GM19193 (cell line): ENCODE data around the gene HBA2.
"Not testable (repeated sequence)": the region's sequence is repeated elsewhere in the genome, so short reads cannot be mapped to it uniquely, and the experiment has no call there.

Source experiments
- POLR2A ChIP-seq: IDR thresholded peaks from 4 replicates; pipeline ENCODE4 v1.6.1; 2011; ENCODE audit not compliant: insufficient read depth, insufficient read length; ENCODE audit errors: extremely low read depth

Gene HBA2

GRCh38 chr16:170788-171187, 1.9 kb upstream of the HBA2 start:
- TF ChIP-seq POLR2A = no peak

- TF ChIP-seq POLR2A = no peak
Measured at GRCh38 chr16:175011-175949, 2.6 kb downstream of the HBA2 start.

GRCh38 chr16:176477-177382, 4.1 kb downstream of the HBA2 start, which contains the start of gene HBA1:
HBA1 (plus strand) TSS chr16:176680; CDS start chr16:176717, 37 bp downstream.
- TF ChIP-seq POLR2A = not testable (repeated sequence)

DNA sequence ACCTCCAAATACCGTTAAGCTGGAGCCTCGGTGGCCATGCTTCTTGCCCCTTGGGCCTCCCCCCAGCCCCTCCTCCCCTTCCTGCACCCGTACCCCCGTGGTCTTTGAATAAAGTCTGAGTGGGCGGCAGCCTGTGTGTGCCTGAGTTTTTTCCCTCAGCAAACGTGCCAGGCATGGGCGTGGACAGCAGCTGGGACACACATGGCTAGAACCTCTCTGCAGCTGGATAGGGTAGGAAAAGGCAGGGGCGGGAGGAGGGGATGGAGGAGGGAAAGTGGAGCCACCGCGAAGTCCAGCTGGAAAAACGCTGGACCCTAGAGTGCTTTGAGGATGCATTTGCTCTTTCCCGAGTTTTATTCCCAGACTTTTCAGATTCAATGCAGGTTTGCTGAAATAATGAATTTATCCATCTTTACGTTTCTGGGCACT, 4.7 kb downstream of the HBA2 start:
- TF ChIP-seq POLR2A = no peak

- TF ChIP-seq POLR2A = no peak
Measured at GRCh38 chr16:177981-178667, 5.4 kb downstream of the HBA2 start.

- no peak for TF ChIP-seq POLR2A
Measured at GRCh38 chr16:178668-179015, 6.0 kb downstream of the HBA2 start.

GRCh38 chr16:179211-180092, 6.8 kb downstream of the HBA2 start:
- no peak for TF ChIP-seq POLR2A

DNA sequence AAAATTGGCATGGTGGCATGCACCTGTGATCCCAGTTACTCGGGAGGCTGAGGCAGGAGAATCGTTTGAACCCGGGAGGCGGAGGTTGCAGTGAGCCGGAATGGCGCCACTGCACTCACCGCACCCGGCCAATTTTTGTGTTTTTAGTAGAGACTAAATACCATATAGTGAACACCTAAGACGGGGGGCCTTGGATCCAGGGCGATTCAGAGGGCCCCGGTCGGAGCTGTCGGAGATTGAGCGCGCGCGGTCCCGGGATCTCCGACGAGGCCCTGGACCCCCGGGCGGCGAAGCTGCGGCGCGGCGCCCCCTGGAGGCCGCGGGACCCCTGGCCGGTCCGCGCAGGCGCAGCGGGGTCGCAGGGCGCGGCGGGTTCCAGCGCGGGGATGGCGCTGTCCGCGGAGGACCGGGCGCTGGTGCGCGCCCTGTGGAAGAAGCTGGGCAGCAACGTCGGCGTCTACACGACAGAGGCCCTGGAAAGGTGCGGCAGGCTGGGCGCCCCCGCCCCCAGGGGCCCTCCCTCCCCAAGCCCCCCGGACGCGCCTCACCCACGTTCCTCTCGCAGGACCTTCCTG, 7.5 kb downstream of the HBA2 start, which contains the start of gene HBQ1:
HBQ1 (plus strand) TSS at position 359 of the 575 bp plus-strand sequence; CDS start at position 387, 28 bp downstream.
- no peak for TF ChIP-seq POLR2A

DNA sequence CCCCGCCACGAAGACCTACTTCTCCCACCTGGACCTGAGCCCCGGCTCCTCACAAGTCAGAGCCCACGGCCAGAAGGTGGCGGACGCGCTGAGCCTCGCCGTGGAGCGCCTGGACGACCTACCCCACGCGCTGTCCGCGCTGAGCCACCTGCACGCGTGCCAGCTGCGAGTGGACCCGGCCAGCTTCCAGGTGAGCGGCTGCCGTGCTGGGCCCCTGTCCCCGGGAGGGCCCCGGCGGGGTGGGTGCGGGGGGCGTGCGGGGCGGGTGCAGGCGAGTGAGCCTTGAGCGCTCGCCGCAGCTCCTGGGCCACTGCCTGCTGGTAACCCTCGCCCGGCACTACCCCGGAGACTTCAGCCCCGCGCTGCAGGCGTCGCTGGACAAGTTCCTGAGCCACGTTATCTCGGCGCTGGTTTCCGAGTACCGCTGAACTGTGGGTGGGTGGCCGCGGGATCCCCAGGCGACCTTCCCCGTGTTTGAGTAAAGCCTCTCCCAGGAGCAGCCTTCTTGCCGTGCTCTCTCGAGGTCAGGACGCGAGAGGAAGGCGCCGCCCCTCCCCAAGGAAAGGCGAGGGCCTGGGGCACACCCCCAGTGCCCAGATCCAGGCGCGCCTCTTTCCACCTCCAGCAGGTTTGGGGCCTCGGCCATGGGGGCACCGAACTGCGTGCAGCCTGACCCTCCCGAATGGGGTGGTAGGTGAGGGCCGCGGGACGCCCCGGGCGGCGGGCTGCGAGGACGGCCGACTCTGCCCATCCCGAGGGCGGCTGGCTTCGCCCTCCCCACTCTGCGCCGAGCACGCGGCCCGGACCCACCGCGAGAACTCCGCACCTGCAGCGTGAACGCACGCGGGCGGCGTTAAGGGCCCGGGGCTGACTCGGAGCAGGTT, 8.2 kb downstream of the HBA2 start:
- no peak for TF ChIP-seq POLR2A

DNA sequence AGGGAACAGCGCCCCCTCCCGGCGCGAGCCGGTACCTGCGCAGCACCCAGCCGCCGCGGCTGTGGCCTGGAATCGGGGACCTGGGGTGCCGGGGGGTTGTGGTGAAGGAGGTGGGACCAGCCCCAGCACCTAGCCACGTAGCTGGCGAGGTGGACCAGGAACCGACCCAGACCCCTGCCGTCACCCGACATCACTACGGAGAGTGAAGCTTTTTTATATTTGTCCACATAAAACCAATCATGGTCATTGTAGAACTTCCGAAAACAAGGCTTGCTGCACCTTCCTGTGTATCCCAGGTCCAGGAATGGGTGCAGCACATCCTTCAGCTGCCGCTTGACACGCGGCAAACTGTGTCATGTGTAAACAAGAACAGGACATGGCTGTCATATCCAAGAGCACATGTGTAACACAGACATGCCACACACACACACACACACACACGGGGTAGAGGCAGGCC, 8.9 kb downstream of the HBA2 start:
- no peak for TF ChIP-seq POLR2A

- TF ChIP-seq POLR2A = no peak
Measured at GRCh38 chr16:183005-183404, 10.3 kb downstream of the HBA2 start.

GRCh38 chr16:185213-185612, 12.5 kb downstream of the HBA2 start:
- TF ChIP-seq POLR2A = no peak
